Common myeloid progenitor, CD34-positive (primary cell): Measurements from ENCODE around the gene STAM2.

Source experiments
- CTCF ChIA-PET: fragments of 350-600 bp; sonication (Branson Sonifier 250); formaldehyde crosslinking; loops from one replicate; lab custom pipeline; 2021; ENCODE audit warnings: antibody characterized with exemption; lab: Charles Lee
- POLR2A ChIA-PET: fragments of 350-600 bp; sonication (Branson Sonifier 250); formaldehyde crosslinking; loops from one replicate; lab custom pipeline; 2021; ENCODE audit warnings: antibody characterized with exemption; lab: Charles Lee
- DNase-seq, 3 donors: peaks; one replicate each; pipeline versions ENCODE4 v3.0.0 to v3.0.0-alpha.2; 2013
- H3K27ac ChIP-seq, 2 experiments: 1 replicate in 1 of 2; 2 replicates in 1 of 2; pipeline ENCODE4 v1.7.0; 2013; ENCODE audit warnings: inconsistent platforms in 2 of 2, low read length in 2 of 2, mild to moderate bottlenecking in 2 of 2, low read depth in 1 of 2, moderate library complexity in 1 of 2; ENCODE audit not compliant: severe bottlenecking in 2 of 2, insufficient read depth in 1 of 2, poor library complexity in 1 of 2
- H3K27me3 ChIP-seq, 5 experiments: replicated peaks in 2 of 5; 1 replicate in 3 of 5; 2 replicates in 2 of 5; pipeline versions ENCODE4 v1.6.1 to v1.7.0; 2013; ENCODE audit warnings: low read length in 4 of 5, mild to moderate bottlenecking in 2 of 5, moderate library complexity in 2 of 5, inconsistent platforms in 1 of 5; ENCODE audit not compliant: insufficient read depth in 5 of 5, control insufficient read depth in 4 of 5
- H3K36me3 ChIP-seq, 4 experiments: 1 replicate in 2 of 4; 2 replicates in 2 of 4; pipeline versions ENCODE4 v1.6.1 to v1.7.0; 2013; ENCODE audit warnings: low read length in 3 of 4, control low read depth in 1 of 4, mild to moderate bottlenecking in 1 of 4; ENCODE audit not compliant: control insufficient read depth in 4 of 4, insufficient read depth in 4 of 4
- H3K4me1 ChIP-seq, 4 experiments: 1 replicate in 3 of 4; 2 replicates in 1 of 4; pipeline versions ENCODE4 v1.6.1 to v1.7.1; 2013; ENCODE audit warnings: low read length in 3 of 4, mild to moderate bottlenecking in 3 of 4, control low read depth in 1 of 4, inconsistent platforms in 1 of 4, moderate library complexity in 1 of 4; ENCODE audit not compliant: control insufficient read depth in 4 of 4, insufficient read depth in 4 of 4; ENCODE audit errors: control extremely low read depth in 1 of 4
- H3K4me3 ChIP-seq, 7 experiments: 1 replicate in 4 of 7; 2 replicates in 3 of 7; pipeline versions ENCODE4 v1.5.1 to v1.7.0; 2013; ENCODE audit warnings: mild to moderate bottlenecking in 7 of 7, low read length in 6 of 7, moderate library complexity in 6 of 7, inconsistent platforms in 2 of 7, low read depth in 2 of 7, control low read depth in 1 of 7; ENCODE audit not compliant: insufficient read depth in 4 of 7, control insufficient read depth in 1 of 7; ENCODE audit errors: extremely low read depth in 1 of 7
- H3K9me3 ChIP-seq, 5 experiments: 1 replicate in 4 of 5; 2 replicates in 1 of 5; pipeline versions ENCODE4 v1.6.1 to v1.7.1; 2013; ENCODE audit warnings: low read length in 4 of 5, mild to moderate bottlenecking in 2 of 5, inconsistent platforms in 1 of 5, low read depth in 1 of 5, moderate library complexity in 1 of 5; ENCODE audit not compliant: control insufficient read depth in 4 of 5, insufficient read depth in 2 of 5; ENCODE audit errors: control extremely low read depth in 1 of 5
- WGBS: methylation state at CpG from one replicate; pipeline ENCODE4 v1.1.5; 2013; ENCODE audit not compliant: insufficient coverage; 5-methylcytosine and 5-hydroxymethylcytosine counted together

The STAM2 gene

DNA sequence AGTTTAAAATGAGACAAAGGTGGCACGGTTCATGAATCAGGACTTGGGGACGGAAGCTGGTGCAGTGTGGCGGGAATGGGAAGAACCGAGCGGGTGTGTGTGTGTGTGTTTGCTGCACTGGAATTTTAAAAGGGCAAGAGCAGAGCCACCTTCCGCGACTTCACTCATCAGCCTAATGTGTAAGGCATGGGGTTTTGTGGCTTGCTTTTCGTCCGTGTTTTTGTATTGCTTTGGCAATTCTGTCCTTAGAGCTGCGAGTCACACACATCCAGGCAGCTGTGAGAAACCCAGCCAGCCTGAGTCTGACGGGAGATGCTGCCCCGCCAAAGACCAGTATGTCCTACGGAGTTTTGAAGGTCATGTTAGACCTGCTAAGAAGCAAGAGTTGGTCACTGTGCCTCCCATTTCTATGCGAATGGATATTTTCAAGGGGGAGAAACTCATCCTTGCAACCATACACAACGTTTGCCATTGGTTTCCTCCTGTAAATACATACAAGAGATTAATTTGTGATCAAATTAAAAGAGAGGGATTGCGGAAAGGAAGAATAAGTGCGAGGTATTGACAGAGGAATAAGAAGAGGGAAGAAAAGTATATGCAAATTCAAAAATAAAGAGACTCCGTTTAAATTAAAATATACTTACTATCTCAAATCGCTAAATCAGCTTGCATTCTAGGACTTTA lies 76.1 kb downstream of the STAM2 start:
- no peak overlapping the region for H3K27ac ChIP-seq
- no peaks in the 10 kb centered on the region for H3K9me3 ChIP-seq
- DNase-seq, result peak in 2 of 3 donors; percentile 59 to 63
- H3K36me3 ChIP-seq, result no peaks in the 10 kb centered on the region
- H3K4me3 ChIP-seq, result peak overlapping the region; percentile 40 to 81 (median 73)
- 4% methylated on average over 3 of the region's 19 CpGs for WGBS
- ChIA-PET POLR2A (no interaction called here), CTCF (interaction anchor here (0.6 to 1.8 kb wide), 4 partner anchors 10 to 61 kb away, joined by 3 to 9 read pairs (median 5); no protein-coding TSS in a partner anchor)
- peaks cover 0 to 42% (median 9%) of the 10 kb centered on the region in 5 experiments for H3K27me3 ChIP-seq
- peaks cover 0 to 31% (median 21%) of the 10 kb centered on the region in 4 experiments for H3K4me1 ChIP-seq

- H3K36me3 ChIP-seq, result no peaks in the 10 kb centered on the region
- ChIA-PET POLR2A (interaction anchor here (0.6 kb wide), 1 partner anchor 8 kb away, joined by 4 read pairs; no protein-coding TSS in a partner anchor), CTCF (interaction anchor here (0.6 to 1.5 kb wide), 2 partner anchors 10 to 11 kb away, joined by 3 to 4 read pairs; no protein-coding TSS in a partner anchor)
- DNase-seq, result peak in 2 of 3 donors; percentile 39 to 55
- H3K4me1 ChIP-seq, result peaks cover 0 to 39% (median 21%) of the 10 kb centered on the region in 4 experiments
- 0% methylated on average over 46 of the region's 73 CpGs for WGBS
- no peaks in the 10 kb centered on the region for H3K9me3 ChIP-seq
- H3K4me3 ChIP-seq, result peak within 1 kb of the TSS; percentile 40 to 81 (median 73)
- peaks cover 0 to 42% (median 9%) of the 10 kb centered on the region in 5 experiments for H3K27me3 ChIP-seq
- H3K27ac ChIP-seq, result no peak within 1 kb of the TSS
Observed at GRCh38 chr2:152098496-152099366, 76.8 kb downstream of the STAM2 start, which contains the start of gene CACNB4. CACNB4 (minus strand) TSS chr2:152099044.

DNA sequence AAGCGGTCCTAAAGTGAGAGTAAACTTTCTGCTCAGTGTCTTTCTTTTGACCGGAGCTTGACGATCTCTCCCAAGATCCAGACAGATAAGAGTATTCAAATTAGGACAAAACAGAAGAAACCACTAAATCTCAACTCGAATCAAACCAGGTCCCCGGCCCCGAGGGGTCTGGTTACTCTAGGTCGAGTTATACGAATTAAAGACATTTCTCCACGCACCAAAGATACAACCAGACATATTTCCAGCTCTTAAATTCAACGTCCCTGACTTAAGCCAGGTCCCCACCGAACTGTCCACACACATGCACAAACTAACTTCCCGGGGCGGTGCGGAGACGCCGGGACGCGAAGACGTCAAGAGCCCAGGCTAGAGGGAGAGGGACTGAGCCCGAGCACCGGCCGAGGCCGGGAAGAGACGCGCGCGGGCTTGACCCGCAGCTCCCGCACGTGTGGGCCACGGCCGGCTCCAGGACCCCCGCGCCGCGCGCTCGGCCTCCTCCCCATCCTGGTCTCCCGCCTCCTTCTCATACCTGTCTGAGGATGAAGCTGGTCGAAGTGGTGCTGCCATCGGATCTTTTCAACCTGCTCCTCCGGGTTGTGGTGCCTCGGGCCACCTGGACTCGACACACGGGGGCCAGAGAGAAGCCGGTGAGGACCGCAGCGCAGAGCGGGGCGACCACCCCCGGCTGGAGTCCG lies 77.6 kb downstream of the STAM2 start:
- ChIA-PET POLR2A (interaction anchor here (0.6 to 1.5 kb wide), 2 partner anchors 9 to 14 kb away, joined by 3 to 4 read pairs; no protein-coding TSS in a partner anchor), CTCF (interaction anchor here (0.8 to 1.5 kb wide), 3 partner anchors 9 to 73 kb away, joined by 3 to 4 read pairs (median 3); no protein-coding TSS in a partner anchor)
- WGBS, result under 1% methylated on average over 37 of the region's 52 CpGs
- H3K27ac ChIP-seq, result no peak overlapping the region
- no peaks in the 10 kb centered on the region for H3K36me3 ChIP-seq
- DNase-seq, result peak in 2 of 3 donors; percentile 29 to 43
- peak overlapping the region; percentile 40 to 81 (median 73) for H3K4me3 ChIP-seq
- H3K4me1 ChIP-seq, result peaks cover 0 to 44% (median 21%) of the 10 kb centered on the region in 4 experiments
- no peaks in the 10 kb centered on the region for H3K9me3 ChIP-seq
- H3K27me3 ChIP-seq, result peaks cover 0 to 42% (median 9%) of the 10 kb centered on the region in 5 experiments

GRCh38 chr2:152097290-152097800 lies 78.2 kb downstream of the STAM2 start:
- Histone ChIP-seq H3K36me3 (no peaks in the 10 kb centered on the region), H3K4me3 (peak overlapping the region in 6 of 7 experiments; percentile 40 to 81 (median 76)), H3K27me3 (peaks cover 0 to 42% (median 9%) of the 10 kb centered on the region in 5 experiments), H3K27ac (no peak overlapping the region), H3K9me3 (no peaks in the 10 kb centered on the region), H3K4me1 (peaks cover 0 to 44% (median 21%) of the 10 kb centered on the region in 4 experiments)
- WGBS, result 24% methylated on average over 13 of the region's 13 CpGs
- CTCF ChIA-PET, result interaction anchor here (0.8 to 1.5 kb wide), 4 partner anchors 8 to 72 kb away, joined by 3 to 4 read pairs (median 3); no protein-coding TSS in a partner anchor
- DNase-seq, result peak in 1 of 3 donors; percentile 35
- POLR2A ChIA-PET, result interaction anchor here (1.5 kb wide), 1 partner anchor 15 kb away, joined by 3 read pairs; no protein-coding TSS in a partner anchor

GRCh38 chr2:152095146-152095545 lies 80.4 kb downstream of the STAM2 start:
- POLR2A ChIA-PET, result no interaction called here

DNA sequence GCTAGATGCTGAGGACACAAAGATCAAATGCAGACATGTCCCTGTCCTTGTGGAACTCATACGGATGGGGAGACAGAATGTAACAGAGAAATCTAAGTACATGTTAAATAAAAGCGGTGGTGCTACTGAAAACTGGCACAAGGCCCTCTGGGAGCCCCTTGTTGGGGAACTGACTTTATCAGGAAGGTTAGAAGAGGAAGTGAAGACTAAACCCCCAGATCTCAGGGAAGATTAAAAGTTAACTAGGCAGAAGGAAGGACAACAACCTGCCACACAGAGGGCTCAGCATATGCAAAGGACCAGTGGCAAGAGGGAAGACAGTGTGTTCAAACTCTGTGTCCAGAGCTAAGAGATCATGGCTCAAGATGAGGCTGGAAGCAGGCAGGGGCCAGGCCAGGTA lies 81.5 kb downstream of the STAM2 start:
- Histone ChIP-seq H3K36me3 (no peaks in the 10 kb centered on the region), H3K9me3 (no peaks in the 10 kb centered on the region), H3K4me3 (no peak overlapping the region), H3K27me3 (peaks cover 0 to 24% (median 2%) of the 10 kb centered on the region in 5 experiments), H3K27ac (no peak overlapping the region), H3K4me1 (peaks cover 6 to 54% (median 25%) of the 10 kb centered on the region in 4 experiments)
- 100% methylated on average over 2 of the region's 2 CpGs for WGBS
- DNase-seq, result peak in 1 of 3 donors; percentile 19
- POLR2A ChIA-PET, result no interaction called here
- CTCF ChIA-PET, result interaction anchor here (1.4 kb wide), 1 partner anchor 45 kb away, joined by 3 read pairs; no protein-coding TSS in a partner anchor

More at GRCh38 chr2:152095146-152095545, 80.4 kb downstream of the STAM2 start:
- Histone ChIP-seq H3K4me3 (no peak overlapping the region), H3K36me3 (no peaks in the 10 kb centered on the region), H3K27me3 (peaks cover 0 to 35% (median 6%) of the 10 kb centered on the region in 5 experiments), H3K9me3 (no peaks in the 10 kb centered on the region), H3K4me1 (peaks cover 0 to 51% (median 21%) of the 10 kb centered on the region in 4 experiments), H3K27ac (no peak overlapping the region)
- no CpG with 5 or more reads among the region's 1 CpG for WGBS
- CTCF ChIA-PET, result interaction anchor here (0.8 kb wide), 1 partner anchor 13 kb away, joined by 3 read pairs; no protein-coding TSS in a partner anchor
- no peak for DNase-seq
